Central memory CD8-positive, alpha-beta T cell (primary cell): ENCODE measurements around the gene BAHCC1.

Experiments
- ATAC-seq: fragments of 150-1000 bp; cut with Tn5 transposase; replicated peaks from 2 replicates; pipeline ENCODE4 v1.10.0; 2022; ENCODE audit warnings: mild to moderate bottlenecking, moderate FRiP score, moderate number of reproducible peaks; ENCODE audit not compliant: poor library complexity, severe bottlenecking; ENCODE audit errors: extremely low read depth
- DNase-seq, 2 donors: peaks; one replicate each; pipeline ENCODE4 v3.0.0; 2021; ENCODE audit warnings: low spot score in 2 of 2
- H3K27ac Mint-ChIP-seq: one replicate; pipeline ENCODE4 v1.8.0; 2022; ENCODE audit warnings: low read depth, mild to moderate bottlenecking, moderate library complexity, mixed read lengths
- H3K27me3 Mint-ChIP-seq: one replicate; pipeline ENCODE4 v1.8.0; 2022; ENCODE audit warnings: mixed read lengths
- H3K36me3 Mint-ChIP-seq: one replicate; pipeline ENCODE4 v1.8.0; 2022; ENCODE audit warnings: mild to moderate bottlenecking, moderate library complexity, mixed read lengths; ENCODE audit not compliant: insufficient read depth
- H3K4me1 Mint-ChIP-seq: one replicate; pipeline ENCODE4 v1.8.0; 2022; ENCODE audit warnings: mixed read lengths
- H3K4me3 Mint-ChIP-seq: one replicate; pipeline ENCODE4 v1.8.0; 2022; ENCODE audit warnings: mild to moderate bottlenecking, moderate library complexity, mixed read lengths
- H3K9me3 Mint-ChIP-seq: one replicate; pipeline ENCODE4 v1.8.0; 2022; ENCODE audit warnings: mixed read lengths

BAHCC1 gene

GRCh38 chr17:81373536-81374160, 21.6 kb upstream of the BAHCC1 start:
- DNase-seq (no peak), ATAC-seq (no peak)
- Mint-ChIP-seq H3K36me3 (no peaks in the 10 kb centered on the region), H3K4me3 (no peak overlapping the region), H3K9me3 (no peaks in the 10 kb centered on the region), H3K4me1 (no peaks in the 10 kb centered on the region), H3K27me3 (peaks cover 8% of the 10 kb centered on the region), H3K27ac (no peak overlapping the region)

GRCh38 chr17:81374890-81375289, 20.4 kb upstream of the BAHCC1 start:
- no peak overlapping the region for H3K4me3 Mint-ChIP-seq
- H3K27ac Mint-ChIP-seq: no peak overlapping the region
- no peaks in the 10 kb centered on the region for H3K9me3 Mint-ChIP-seq
- no peak for DNase-seq
- no peaks in the 10 kb centered on the region for H3K36me3 Mint-ChIP-seq
- H3K4me1 Mint-ChIP-seq: no peaks in the 10 kb centered on the region
- no peak for ATAC-seq
- no peaks in the 10 kb centered on the region for H3K27me3 Mint-ChIP-seq

- no peak for ATAC-seq
- Mint-ChIP-seq H3K27me3 (peaks cover 15% of the 10 kb centered on the region), H3K36me3 (no peaks in the 10 kb centered on the region), H3K4me3 (no peak overlapping the region), H3K9me3 (no peaks in the 10 kb centered on the region), H3K4me1 (peaks cover 2% of the 10 kb centered on the region), H3K27ac (no peak overlapping the region)
- no peak for DNase-seq
These were observed 18.1 kb upstream of the BAHCC1 start for GRCh38 chr17:81376946-81377714.

- Mint-ChIP-seq H3K4me3 (no peak overlapping the region), H3K36me3 (peaks cover 1% of the 10 kb centered on the region), H3K4me1 (peaks cover 5% of the 10 kb centered on the region), H3K9me3 (no peaks in the 10 kb centered on the region), H3K27ac (no peak overlapping the region), H3K27me3 (peaks cover 17% of the 10 kb centered on the region)
- DNase-seq (no peak), ATAC-seq (no peak)
These were observed 16.2 kb upstream of the BAHCC1 start for GRCh38 chr17:81378941-81379511.

GRCh38 chr17:81379523-81379942, 15.7 kb upstream of the BAHCC1 start:
- Mint-ChIP-seq H3K27me3 (peaks cover 19% of the 10 kb centered on the region), H3K36me3 (peaks cover 1% of the 10 kb centered on the region), H3K4me3 (no peak overlapping the region), H3K4me1 (peaks cover 5% of the 10 kb centered on the region), H3K9me3 (no peaks in the 10 kb centered on the region), H3K27ac (no peak overlapping the region)
- ATAC-seq: no peak
- no peak for DNase-seq

GRCh38 chr17:81380131-81380530, 15.1 kb upstream of the BAHCC1 start:
- Mint-ChIP-seq H3K9me3 (no peaks in the 10 kb centered on the region), H3K27ac (no peak overlapping the region), H3K36me3 (peaks cover 1% of the 10 kb centered on the region), H3K4me1 (peaks cover 5% of the 10 kb centered on the region), H3K27me3 (peaks cover 25% of the 10 kb centered on the region), H3K4me3 (no peak overlapping the region)
- DNase-seq (no peak), ATAC-seq (no peak)

GRCh38 chr17:81380666-81381518, 14.4 kb upstream of the BAHCC1 start:
- peaks cover 5% of the 10 kb centered on the region for H3K4me1 Mint-ChIP-seq
- ATAC-seq (no peak), DNase-seq (no peak)
- H3K9me3 Mint-ChIP-seq: no peaks in the 10 kb centered on the region
- H3K27ac Mint-ChIP-seq: no peak overlapping the region
- no peak overlapping the region for H3K4me3 Mint-ChIP-seq
- H3K27me3 Mint-ChIP-seq: peaks cover 33% of the 10 kb centered on the region
- H3K36me3 Mint-ChIP-seq: peaks cover 1% of the 10 kb centered on the region

- Mint-ChIP-seq H3K4me1 (peaks cover 5% of the 10 kb centered on the region), H3K9me3 (no peaks in the 10 kb centered on the region), H3K4me3 (no peak overlapping the region), H3K36me3 (peaks cover 1% of the 10 kb centered on the region), H3K27ac (peak overlapping the region; percentile 64), H3K27me3 (peaks cover 39% of the 10 kb centered on the region)
- peak in 1 of 2 donors; percentile 28 for DNase-seq
- peak; percentile 62 for ATAC-seq
These were observed 13.4 kb upstream of the BAHCC1 start for GRCh38 chr17:81381632-81382577.

- peaks cover 1% of the 10 kb centered on the region for H3K36me3 Mint-ChIP-seq
- DNase-seq (no peak), ATAC-seq (no peak)
- H3K27me3 Mint-ChIP-seq: peaks cover 43% of the 10 kb centered on the region
- H3K4me3 Mint-ChIP-seq: no peak overlapping the region
- peak overlapping the region; percentile 64 for H3K27ac Mint-ChIP-seq
- peaks cover 5% of the 10 kb centered on the region for H3K4me1 Mint-ChIP-seq
- no peaks in the 10 kb centered on the region for H3K9me3 Mint-ChIP-seq
These were observed 12.4 kb upstream of the BAHCC1 start for GRCh38 chr17:81382851-81383250.

- H3K27me3 Mint-ChIP-seq: peaks cover 53% of the 10 kb centered on the region
- H3K36me3 Mint-ChIP-seq: peaks cover 1% of the 10 kb centered on the region
- no peaks in the 10 kb centered on the region for H3K9me3 Mint-ChIP-seq
- no peak for DNase-seq
- no peak for ATAC-seq
- no peak overlapping the region for H3K27ac Mint-ChIP-seq
- no peak overlapping the region for H3K4me3 Mint-ChIP-seq
- H3K4me1 Mint-ChIP-seq: peaks cover 5% of the 10 kb centered on the region
These were observed 11.5 kb upstream of the BAHCC1 start for GRCh38 chr17:81383504-81384421.

- H3K4me1 Mint-ChIP-seq: peaks cover 5% of the 10 kb centered on the region
- no peak overlapping the region for H3K27ac Mint-ChIP-seq
- ATAC-seq (no peak), DNase-seq (no peak)
- H3K9me3 Mint-ChIP-seq: no peaks in the 10 kb centered on the region
- peaks cover 58% of the 10 kb centered on the region for H3K27me3 Mint-ChIP-seq
- no peak overlapping the region for H3K4me3 Mint-ChIP-seq
- H3K36me3 Mint-ChIP-seq: peaks cover 1% of the 10 kb centered on the region
These were observed 10.3 kb upstream of the BAHCC1 start for GRCh38 chr17:81384929-81385319.
